ENCODE measurements around the gene NOVA2. TPM values are rescaled to one million over a fixed set of nuclear protein-coding genes. Genes with fewer than 3 reads are reported as not detected.

Gene NOVA2
- total and polyA plus RNA-seq, 9 of the 15 experiments (the other 6 are each of a cell fraction or from before 2014, with no cell fraction given): not detected

DNA sequence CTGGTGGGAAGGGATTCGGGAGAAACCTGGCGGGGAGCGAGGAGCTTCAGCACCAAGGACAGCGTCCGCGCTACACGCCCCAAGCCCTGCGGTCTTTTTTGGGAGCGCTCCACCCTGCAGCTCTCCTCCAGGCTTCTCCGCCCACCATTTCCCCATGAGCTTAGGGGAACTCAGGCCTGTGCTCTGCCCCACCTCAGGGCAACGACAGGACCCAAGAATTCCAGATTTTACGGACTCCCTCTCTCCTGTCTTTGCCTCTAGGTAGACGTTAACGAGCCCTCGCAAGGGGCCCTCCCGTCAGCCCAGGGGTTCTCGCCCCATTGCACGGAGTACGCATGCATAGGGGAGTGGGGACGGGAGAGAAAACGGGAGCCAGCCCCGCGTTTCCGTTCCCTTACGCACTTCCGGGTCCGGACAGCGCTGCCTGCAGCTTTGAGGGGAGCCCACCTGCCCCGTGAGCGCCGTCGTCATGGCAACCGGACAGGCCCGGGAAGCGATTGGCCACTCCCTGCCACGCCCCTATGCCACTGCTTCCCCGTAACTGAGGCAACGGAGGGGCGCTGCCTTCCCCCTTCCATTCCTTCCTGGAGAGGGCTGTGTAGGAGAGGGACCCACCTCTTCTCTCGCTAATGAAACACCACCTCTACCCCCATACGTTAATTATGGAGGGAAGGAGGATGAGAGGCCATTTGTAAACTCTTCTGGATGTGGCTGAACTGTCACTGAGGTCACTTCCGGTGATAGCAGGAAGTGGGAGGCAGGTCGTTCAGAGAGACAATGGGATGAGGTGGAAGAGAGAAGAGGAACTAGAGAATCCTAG, 20.8 kb downstream of the NOVA2 start (continued):
- no peak; the same call in 1 of the 2 replicates for TF ChIP-seq IRF1 (CRISPR knock-in tag; IDR thresholded peaks at IDR 0.05; ENCODE audit: borderline replicate concordance)
- no peak for TF ChIP-seq ZC3H4 (CRISPR knock-in tag; IDR thresholded peaks at IDR 0.05; ENCODE audit: borderline replicate concordance)
- no peak for TF ChIP-seq SMARCB1 (IDR thresholded peaks at IDR 0.05; ENCODE audit: insufficient read length, low read depth)
- no peak for TF ChIP-seq ZKSCAN1 (IDR thresholded peaks at IDR 0.05; ENCODE audit: low read depth, low read length)
- TF ChIP-seq RBFOX2 (IDR thresholded peaks at IDR 0.05; ENCODE audit: low read depth, low read length): no peak
- TF ChIP-seq KAT2B (IDR thresholded peaks at IDR 0.05; ENCODE audit: low read depth, low read length): no peak
- peak; percentile 98 for TF ChIP-seq MIER1 (IDR thresholded peaks at IDR 0.05; ENCODE audit: low read depth)
- no peak for TF ChIP-seq ZNF274 (IDR thresholded peaks at IDR 0.05; ENCODE audit: borderline replicate concordance, low read depth, low read length)
- TF ChIP-seq, protein P1, sequence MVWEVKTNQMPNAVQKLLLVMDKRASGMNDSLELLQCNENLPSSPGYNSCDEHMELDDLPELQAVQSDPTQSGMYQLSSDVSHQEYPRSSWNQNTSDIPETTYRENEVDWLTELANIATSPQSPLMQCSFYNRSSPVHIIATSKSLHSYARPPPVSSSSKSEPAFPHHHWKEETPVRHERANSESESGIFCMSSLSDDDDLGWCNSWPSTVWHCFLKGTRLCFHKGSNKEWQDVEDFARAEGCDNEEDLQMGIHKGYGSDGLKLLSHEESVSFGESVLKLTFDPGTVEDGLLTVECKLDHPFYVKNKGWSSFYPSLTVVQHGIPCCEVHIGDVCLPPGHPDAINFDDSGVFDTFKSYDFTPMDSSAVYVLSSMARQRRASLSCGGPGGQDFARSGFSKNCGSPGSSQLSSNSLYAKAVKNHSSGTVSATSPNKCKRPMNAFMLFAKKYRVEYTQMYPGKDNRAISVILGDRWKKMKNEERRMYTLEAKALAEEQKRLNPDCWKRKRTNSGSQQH (CRISPR knock-in tag; IDR thresholded peaks at IDR 0.05): no peak
- TF ChIP-seq, protein P2, sequence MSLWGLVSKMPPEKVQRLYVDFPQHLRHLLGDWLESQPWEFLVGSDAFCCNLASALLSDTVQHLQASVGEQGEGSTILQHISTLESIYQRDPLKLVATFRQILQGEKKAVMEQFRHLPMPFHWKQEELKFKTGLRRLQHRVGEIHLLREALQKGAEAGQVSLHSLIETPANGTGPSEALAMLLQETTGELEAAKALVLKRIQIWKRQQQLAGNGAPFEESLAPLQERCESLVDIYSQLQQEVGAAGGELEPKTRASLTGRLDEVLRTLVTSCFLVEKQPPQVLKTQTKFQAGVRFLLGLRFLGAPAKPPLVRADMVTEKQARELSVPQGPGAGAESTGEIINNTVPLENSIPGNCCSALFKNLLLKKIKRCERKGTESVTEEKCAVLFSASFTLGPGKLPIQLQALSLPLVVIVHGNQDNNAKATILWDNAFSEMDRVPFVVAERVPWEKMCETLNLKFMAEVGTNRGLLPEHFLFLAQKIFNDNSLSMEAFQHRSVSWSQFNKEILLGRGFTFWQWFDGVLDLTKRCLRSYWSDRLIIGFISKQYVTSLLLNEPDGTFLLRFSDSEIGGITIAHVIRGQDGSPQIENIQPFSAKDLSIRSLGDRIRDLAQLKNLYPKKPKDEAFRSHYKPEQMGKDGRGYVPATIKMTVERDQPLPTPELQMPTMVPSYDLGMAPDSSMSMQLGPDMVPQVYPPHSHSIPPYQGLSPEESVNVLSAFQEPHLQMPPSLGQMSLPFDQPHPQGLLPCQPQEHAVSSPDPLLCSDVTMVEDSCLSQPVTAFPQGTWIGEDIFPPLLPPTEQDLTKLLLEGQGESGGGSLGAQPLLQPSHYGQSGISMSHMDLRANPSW (CRISPR knock-in tag; IDR thresholded peaks at IDR 0.05): no peak; the same call in 1 of the 2 replicates
- peak; percentile 68; the same call in 1 of the 2 replicates for TF ChIP-seq ELF1 (tag; IDR thresholded peaks at IDR 0.05)
- TF ChIP-seq ZNF57 (CRISPR knock-in tag; IDR thresholded peaks at IDR 0.05): no peak
- TF ChIP-seq, protein P3, sequence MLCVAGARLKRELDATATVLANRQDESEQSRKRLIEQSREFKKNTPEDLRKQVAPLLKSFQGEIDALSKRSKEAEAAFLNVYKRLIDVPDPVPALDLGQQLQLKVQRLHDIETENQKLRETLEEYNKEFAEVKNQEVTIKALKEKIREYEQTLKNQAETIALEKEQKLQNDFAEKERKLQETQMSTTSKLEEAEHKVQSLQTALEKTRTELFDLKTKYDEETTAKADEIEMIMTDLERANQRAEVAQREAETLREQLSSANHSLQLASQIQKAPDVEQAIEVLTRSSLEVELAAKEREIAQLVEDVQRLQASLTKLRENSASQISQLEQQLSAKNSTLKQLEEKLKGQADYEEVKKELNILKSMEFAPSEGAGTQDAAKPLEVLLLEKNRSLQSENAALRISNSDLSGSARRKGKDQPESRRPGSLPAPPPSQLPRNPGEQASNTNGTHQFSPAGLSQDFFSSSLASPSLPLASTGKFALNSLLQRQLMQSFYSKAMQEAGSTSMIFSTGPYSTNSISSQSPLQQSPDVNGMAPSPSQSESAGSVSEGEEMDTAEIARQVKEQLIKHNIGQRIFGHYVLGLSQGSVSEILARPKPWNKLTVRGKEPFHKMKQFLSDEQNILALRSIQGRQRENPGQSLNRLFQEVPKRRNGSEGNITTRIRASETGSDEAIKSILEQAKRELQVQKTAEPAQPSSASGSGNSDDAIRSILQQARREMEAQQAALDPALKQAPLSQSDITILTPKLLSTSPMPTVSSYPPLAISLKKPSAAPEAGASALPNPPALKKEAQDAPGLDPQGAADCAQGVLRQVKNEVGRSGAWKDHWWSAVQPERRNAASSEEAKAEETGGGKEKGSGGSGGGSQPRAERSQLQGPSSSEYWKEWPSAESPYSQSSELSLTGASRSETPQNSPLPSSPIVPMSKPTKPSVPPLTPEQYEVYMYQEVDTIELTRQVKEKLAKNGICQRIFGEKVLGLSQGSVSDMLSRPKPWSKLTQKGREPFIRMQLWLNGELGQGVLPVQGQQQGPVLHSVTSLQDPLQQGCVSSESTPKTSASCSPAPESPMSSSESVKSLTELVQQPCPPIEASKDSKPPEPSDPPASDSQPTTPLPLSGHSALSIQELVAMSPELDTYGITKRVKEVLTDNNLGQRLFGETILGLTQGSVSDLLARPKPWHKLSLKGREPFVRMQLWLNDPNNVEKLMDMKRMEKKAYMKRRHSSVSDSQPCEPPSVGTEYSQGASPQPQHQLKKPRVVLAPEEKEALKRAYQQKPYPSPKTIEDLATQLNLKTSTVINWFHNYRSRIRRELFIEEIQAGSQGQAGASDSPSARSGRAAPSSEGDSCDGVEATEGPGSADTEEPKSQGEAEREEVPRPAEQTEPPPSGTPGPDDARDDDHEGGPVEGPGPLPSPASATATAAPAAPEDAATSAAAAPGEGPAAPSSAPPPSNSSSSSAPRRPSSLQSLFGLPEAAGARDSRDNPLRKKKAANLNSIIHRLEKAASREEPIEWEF (CRISPR knock-in tag; IDR thresholded peaks at IDR 0.05): no peak
- TF ChIP-seq ZNF76 (CRISPR knock-in tag; IDR thresholded peaks at IDR 0.05; ENCODE audit: borderline replicate concordance): no peak
- no peak for TF ChIP-seq STAT5A (IDR thresholded peaks at IDR 0.05; ENCODE audit: borderline replicate concordance, low read length)
- no peak for TF ChIP-seq TAL1 (IDR thresholded peaks at IDR 0.05)
- peak in 1 of 2 experiments; percentile 63; a peak in 2 of 4 replicates for TF ChIP-seq HDAC1 (IDR thresholded peaks at IDR 0.05)
- TF ChIP-seq ZNF12 (CRISPR knock-in tag; IDR thresholded peaks at IDR 0.05): no peak
